ENCODE results near the gene TCERG1L. TPM values are rescaled to one million over a fixed set of nuclear protein-coding genes. Genes with fewer than 3 reads are reported as not detected.
"Not testable (repeated sequence)": the region's sequence is repeated elsewhere in the genome, so short reads cannot be mapped to it uniquely, and the experiment has no call there.

Gene TCERG1L
- total and polyA plus RNA-seq, 4 donors, result 1.9 to 23.5 (median 14.9) TPM

DNA sequence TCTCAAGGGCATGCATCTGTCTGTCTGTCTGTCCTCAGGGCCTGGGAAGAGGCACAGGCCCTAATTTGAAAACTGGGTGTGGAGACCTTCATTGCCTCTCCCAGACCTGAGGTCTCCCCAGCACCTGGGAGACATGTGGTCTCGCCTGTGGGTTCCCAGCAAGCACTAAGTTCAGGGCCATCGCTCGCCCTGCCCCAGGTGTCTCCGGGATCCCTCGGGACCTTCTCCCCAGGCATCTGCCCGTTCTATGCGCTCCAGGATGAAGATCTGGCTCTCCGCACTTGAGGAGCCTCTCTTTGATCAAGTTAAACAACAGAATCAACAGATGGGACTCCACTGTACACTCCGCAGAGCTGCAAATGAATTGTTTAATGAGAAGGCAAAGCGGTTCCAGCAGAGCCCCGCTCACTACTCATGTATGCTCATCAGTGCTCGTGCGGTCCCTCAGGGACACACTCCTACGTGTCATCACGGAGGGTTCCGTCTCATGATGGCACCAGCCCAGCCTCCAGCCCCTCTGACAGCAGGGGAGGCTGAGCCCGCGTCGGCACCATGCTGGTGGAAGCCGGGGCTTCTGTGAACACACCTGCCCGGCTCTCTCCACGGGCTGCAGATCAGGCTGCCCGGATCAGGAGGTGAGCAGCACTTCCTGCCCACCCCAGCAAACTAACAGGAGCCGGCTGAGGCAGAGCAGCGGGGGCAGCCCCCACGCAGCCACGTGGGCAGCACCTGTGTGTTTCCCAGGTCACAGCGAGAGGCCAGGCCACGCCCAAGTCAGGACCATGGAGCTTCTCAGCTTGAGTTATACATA, 132.8 kb downstream of the TCERG1L start:
- Histone ChIP-seq H3K27me3 (ENCODE audit: control insufficient read depth, insufficient read depth, low read length) (peaks cover 6% of the 10 kb centered on the region), H3K9me3 (ENCODE audit: control insufficient read depth, insufficient read depth, low read length) (no peaks in the 10 kb centered on the region), H3K36me3 (ENCODE audit: control insufficient read depth, insufficient read depth, low read length) (no peaks in the 10 kb centered on the region), H3K4me1 (ENCODE audit: control insufficient read depth, insufficient read depth, low read length) (peaks cover 42% of the 10 kb centered on the region), H3K27ac (ENCODE audit: low read depth, low read length) (no peak overlapping the region), H3K4me3 (ENCODE audit: low read depth, low read length) (no peak overlapping the region)
- DNase-seq (ENCODE audit: low read depth in 4 of 6, low spot score in 6 of 6), result peak in 1 of 6 donors; percentile 66
- 78% methylated on average over 26 of the region's 29 CpGs for WGBS (ENCODE audit: insufficient coverage)

DNA sequence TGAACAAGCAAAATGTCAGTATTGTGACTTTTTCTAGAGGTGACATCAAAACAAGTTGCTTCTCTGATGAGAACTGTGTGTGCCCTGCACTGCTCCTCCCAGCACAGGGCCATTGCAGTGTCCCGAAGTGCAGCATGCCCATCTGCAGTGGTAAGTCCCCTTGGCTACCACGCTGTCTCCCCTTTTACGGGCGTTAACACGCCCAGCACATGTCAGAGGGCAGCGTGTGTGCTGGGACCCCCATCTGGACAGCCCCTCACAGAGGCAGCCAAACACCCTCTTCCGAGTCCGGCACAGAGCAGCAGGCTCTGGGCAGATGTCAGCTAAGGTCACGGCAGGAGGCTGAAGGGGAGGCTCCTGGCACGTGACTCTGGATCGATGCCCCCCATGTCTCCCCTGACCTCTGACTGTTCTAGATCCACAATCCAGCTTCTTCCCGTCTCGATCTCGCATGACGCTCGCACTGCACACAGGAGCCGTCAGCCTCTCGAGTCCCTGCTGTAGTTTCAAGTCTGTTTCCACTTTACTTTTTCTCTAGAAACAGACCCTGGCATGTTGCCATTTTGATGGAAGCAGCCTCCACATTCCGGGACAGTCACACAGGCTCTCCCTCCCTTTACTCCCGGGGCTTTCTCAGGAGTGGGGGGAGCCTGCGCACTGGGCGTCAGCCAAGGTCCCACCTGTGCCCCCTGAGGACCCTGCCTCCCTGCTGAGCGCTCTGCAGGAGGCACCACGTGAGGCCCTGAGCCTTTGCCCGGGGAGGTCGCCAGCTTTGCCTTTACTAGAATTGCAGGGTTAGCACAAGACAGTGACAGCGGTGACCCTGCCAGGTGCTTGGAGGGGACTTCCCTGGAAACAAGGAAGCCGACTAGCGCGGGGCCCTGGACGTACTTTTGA, 133.8 kb downstream of the TCERG1L start:
- peaks cover 4% of the 10 kb centered on the region for H3K27me3 ChIP-seq (ENCODE audit: control insufficient read depth, insufficient read depth, low read length)
- H3K4me1 ChIP-seq (ENCODE audit: control insufficient read depth, insufficient read depth, low read length), result peaks cover 43% of the 10 kb centered on the region
- H3K9me3 ChIP-seq (ENCODE audit: control insufficient read depth, insufficient read depth, low read length), result no peaks in the 10 kb centered on the region
- H3K4me3 ChIP-seq (ENCODE audit: low read depth, low read length), result no peak overlapping the region
- WGBS (ENCODE audit: insufficient coverage), result 59% methylated on average over 31 of the region's 31 CpGs
- DNase-seq (ENCODE audit: low read depth in 4 of 6, low spot score in 6 of 6), result peak in 1 of 6 donors; percentile 52
- H3K36me3 ChIP-seq (ENCODE audit: control insufficient read depth, insufficient read depth, low read length), result no peaks in the 10 kb centered on the region
- H3K27ac ChIP-seq (ENCODE audit: low read depth, low read length), result no peak overlapping the region

DNA sequence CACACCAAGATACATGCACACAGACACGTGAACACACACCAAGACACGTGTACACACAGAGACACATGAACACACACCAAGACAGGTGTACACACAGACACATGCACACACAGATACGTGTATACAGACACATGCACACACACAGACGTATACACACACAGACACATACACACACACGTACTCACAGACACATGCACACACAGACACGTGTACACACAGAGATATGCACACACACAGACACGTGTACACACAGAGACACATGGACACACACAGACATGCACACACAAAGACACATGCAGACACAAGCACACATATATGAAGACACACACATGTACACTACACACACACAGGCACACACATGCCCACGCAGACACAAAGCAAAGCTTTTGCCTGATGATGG, 134.6 kb downstream of the TCERG1L start:
- 92% methylated on average over 8 of the region's 8 CpGs for WGBS (ENCODE audit: insufficient coverage)

DNA sequence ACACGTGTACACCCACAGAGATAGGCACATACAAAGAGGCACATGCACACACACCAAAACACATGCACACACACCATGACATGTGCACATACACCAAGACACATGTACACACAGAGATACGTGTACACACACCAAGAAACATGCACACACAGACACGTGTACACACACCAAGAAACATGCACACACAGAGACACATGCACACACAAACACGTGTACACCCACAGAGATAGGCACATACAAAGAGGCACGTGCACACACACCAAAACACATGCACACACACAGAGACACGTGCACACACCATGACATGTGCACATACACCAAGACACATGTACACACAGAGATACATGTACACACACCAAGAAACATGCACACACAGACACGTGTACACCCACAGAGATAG, 135.2 kb downstream of the TCERG1L start:
- not testable (repeated sequence) for H3K4me3 ChIP-seq (ENCODE audit: low read depth, low read length); H3K9me3 ChIP-seq (ENCODE audit: control insufficient read depth, insufficient read depth, low read length); H3K27ac ChIP-seq (ENCODE audit: low read depth, low read length); H3K27me3 ChIP-seq (ENCODE audit: control insufficient read depth, insufficient read depth, low read length); H3K36me3 ChIP-seq (ENCODE audit: control insufficient read depth, insufficient read depth, low read length); DNase-seq (ENCODE audit: low read depth in 4 of 6, low spot score in 6 of 6)
- H3K4me1 ChIP-seq (ENCODE audit: control insufficient read depth, insufficient read depth, low read length), result peaks cover 40% of the 10 kb centered on the region
- 71% methylated on average over 6 of the region's 7 CpGs for WGBS (ENCODE audit: insufficient coverage)

More for the DNA sequence above, 134.6 kb downstream of the TCERG1L start:
- peaks cover 43% of the 10 kb centered on the region for H3K4me1 ChIP-seq (ENCODE audit: control insufficient read depth, insufficient read depth, low read length)
- H3K27me3 ChIP-seq (ENCODE audit: control insufficient read depth, insufficient read depth, low read length), result peaks cover 4% of the 10 kb centered on the region
- no peaks in the 10 kb centered on the region for H3K36me3 ChIP-seq (ENCODE audit: control insufficient read depth, insufficient read depth, low read length)
- H3K9me3 ChIP-seq (ENCODE audit: control insufficient read depth, insufficient read depth, low read length), result no peaks in the 10 kb centered on the region
- DNase-seq (ENCODE audit: low read depth in 4 of 6, low spot score in 6 of 6), result no peak
- no peak overlapping the region for H3K27ac ChIP-seq (ENCODE audit: low read depth, low read length)
- H3K4me3 ChIP-seq (ENCODE audit: low read depth, low read length), result no peak overlapping the region

DNA sequence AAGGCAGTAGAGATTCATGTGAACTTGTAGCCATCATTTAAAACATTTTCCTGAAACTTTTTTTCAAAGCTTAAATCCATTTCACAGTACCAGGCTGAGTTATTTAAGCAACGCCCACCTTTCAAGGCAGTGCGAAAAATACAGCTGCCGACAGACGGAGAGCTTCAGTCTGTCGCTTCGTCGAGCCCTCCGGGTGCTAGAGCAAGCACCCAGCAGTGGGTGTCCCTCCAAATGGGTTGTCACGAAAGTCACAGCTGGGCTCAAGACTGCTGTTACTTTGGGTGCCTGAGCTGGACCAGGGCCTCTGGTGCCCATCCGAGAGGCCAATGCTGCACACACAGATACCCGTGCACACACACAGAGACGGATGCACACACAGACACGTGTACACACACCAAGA, 135.6 kb downstream of the TCERG1L start:
- Histone ChIP-seq H3K9me3 (ENCODE audit: control insufficient read depth, insufficient read depth, low read length) (no peaks in the 10 kb centered on the region), H3K36me3 (ENCODE audit: control insufficient read depth, insufficient read depth, low read length) (no peaks in the 10 kb centered on the region), H3K27ac (ENCODE audit: low read depth, low read length) (no peak overlapping the region), H3K4me3 (ENCODE audit: low read depth, low read length) (no peak overlapping the region), H3K4me1 (ENCODE audit: control insufficient read depth, insufficient read depth, low read length) (peaks cover 36% of the 10 kb centered on the region), H3K27me3 (ENCODE audit: control insufficient read depth, insufficient read depth, low read length) (peaks cover 4% of the 10 kb centered on the region)
- 91% methylated on average over 13 of the region's 13 CpGs for WGBS (ENCODE audit: insufficient coverage)
- DNase-seq (ENCODE audit: low read depth in 4 of 6, low spot score in 6 of 6), result no peak

DNA sequence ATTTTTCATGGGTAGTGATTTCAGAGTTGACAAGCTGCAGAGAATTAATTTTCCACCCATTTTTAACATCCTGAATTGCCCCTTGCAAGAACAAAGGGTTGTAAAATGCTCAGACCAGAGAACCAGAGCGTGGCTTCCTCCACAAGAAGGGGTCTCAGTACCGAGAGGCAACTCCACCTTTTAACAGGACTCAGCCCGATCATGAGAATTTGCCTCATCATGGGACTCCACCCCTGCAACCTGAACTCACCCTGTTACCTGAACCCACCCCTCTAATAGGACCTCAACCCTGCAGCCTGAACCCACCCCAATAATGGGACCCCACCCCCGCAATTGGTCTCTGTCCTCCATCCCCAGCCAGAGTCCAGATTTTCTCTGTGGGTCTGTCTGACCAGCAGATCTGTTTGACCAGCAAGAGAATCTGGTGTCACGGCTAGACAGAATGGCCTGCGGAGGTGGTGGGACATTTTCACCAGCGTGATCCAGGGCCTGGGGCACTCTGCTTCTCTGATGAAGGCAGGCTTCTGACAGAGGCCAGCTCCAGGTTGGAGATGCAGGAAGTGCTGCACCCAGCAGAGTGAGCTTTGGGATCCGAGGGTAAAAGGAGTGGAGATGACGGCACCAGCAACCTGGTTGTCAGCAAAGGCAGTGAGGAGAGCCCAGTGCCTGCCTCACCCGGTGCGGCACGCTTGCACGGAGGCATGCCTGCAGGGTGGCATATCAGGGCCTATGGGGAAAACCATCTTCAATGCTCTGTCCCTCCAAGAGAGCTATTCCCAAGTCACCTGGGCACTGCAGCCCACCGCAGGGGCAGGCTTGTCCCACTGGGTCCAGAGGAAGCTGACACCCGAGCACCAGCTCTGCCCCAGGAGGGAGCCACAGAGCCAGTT, 136.6 kb downstream of the TCERG1L start:
- Histone ChIP-seq H3K4me3 (ENCODE audit: low read depth, low read length) (no peak overlapping the region), H3K9me3 (ENCODE audit: control insufficient read depth, insufficient read depth, low read length) (no peaks in the 10 kb centered on the region), H3K27me3 (ENCODE audit: control insufficient read depth, insufficient read depth, low read length) (peaks cover 4% of the 10 kb centered on the region), H3K4me1 (ENCODE audit: control insufficient read depth, insufficient read depth, low read length) (peaks cover 31% of the 10 kb centered on the region), H3K36me3 (ENCODE audit: control insufficient read depth, insufficient read depth, low read length) (no peaks in the 10 kb centered on the region), H3K27ac (ENCODE audit: low read depth, low read length) (no peak overlapping the region)
- WGBS (ENCODE audit: insufficient coverage), result 86% methylated on average over 13 of the region's 15 CpGs
- peak in 1 of 6 donors; percentile 30 for DNase-seq (ENCODE audit: low read depth in 4 of 6, low spot score in 6 of 6)

DNA sequence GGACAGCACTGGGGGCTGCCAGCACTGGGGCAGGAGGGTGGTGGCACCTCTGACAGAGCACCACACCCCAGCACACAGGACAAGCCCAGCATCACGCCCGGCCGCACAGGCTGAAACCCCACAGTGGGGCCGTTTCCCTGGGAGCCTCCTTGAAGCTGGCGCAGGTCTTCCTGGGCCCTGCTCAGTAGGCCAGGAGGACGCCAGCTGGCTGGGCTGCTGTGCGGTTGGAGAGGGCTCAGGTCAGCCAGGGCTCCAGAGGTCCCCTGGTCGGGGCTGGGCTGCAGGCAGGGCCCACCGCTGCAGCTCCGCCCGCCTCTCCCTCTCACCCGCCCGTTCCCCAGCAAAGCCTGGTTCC, 137.3 kb downstream of the TCERG1L start:
- Histone ChIP-seq H3K27me3 (ENCODE audit: control insufficient read depth, insufficient read depth, low read length) (peaks cover 4% of the 10 kb centered on the region), H3K4me3 (ENCODE audit: low read depth, low read length) (no peak overlapping the region), H3K4me1 (ENCODE audit: control insufficient read depth, insufficient read depth, low read length) (peaks cover 24% of the 10 kb centered on the region), H3K9me3 (ENCODE audit: control insufficient read depth, insufficient read depth, low read length) (no peaks in the 10 kb centered on the region), H3K27ac (ENCODE audit: low read depth, low read length) (no peak overlapping the region), H3K36me3 (ENCODE audit: control insufficient read depth, insufficient read depth, low read length) (no peaks in the 10 kb centered on the region)
- WGBS (ENCODE audit: insufficient coverage), result 70% methylated on average over 8 of the region's 13 CpGs
- no peak for DNase-seq (ENCODE audit: low read depth in 4 of 6, low spot score in 6 of 6)

DNA sequence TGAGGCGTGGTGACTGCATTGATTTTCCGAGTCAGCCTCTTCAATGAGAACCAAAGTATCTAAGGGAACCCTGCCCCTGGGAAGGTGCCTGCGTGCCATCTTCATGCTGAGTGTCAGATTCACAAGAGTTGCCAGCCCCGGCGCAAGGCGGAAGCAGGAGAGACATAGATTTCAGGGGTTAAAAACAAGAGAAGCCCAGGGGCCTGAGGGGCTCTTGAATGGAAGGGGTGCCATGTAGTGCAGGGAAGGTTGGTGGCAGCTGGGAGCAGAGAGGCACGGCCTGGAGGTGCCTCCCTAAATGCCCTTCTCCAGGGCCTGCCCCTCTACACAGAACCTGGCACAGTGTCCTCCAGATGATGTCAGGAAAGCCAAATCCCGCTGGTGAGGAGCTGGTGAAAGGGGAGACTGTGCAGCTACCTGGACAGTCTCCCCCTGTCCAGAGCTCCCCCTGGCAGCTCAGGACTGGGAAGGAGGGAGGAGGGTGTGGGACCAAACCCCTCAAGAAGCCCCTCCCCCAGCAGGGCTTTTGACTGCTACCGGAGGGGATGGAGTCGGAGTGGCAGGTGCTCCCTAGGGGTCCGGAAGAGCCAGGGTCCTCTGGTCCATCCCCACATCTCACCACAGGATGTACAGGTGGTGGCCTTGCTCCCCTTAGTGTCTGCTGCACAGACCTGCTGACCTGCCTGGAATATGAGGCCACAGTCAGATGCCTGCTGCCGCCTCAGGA, 137.9 kb downstream of the TCERG1L start:
- no peak overlapping the region for H3K27ac ChIP-seq (ENCODE audit: low read depth, low read length)
- peaks cover 19% of the 10 kb centered on the region for H3K4me1 ChIP-seq (ENCODE audit: control insufficient read depth, insufficient read depth, low read length)
- 82% methylated on average over 9 of the region's 12 CpGs for WGBS (ENCODE audit: insufficient coverage)
- H3K4me3 ChIP-seq (ENCODE audit: low read depth, low read length), result no peak overlapping the region
- no peak for DNase-seq (ENCODE audit: low read depth in 4 of 6, low spot score in 6 of 6)
- no peaks in the 10 kb centered on the region for H3K36me3 ChIP-seq (ENCODE audit: control insufficient read depth, insufficient read depth, low read length)
- peaks cover 4% of the 10 kb centered on the region for H3K27me3 ChIP-seq (ENCODE audit: control insufficient read depth, insufficient read depth, low read length)
- no peaks in the 10 kb centered on the region for H3K9me3 ChIP-seq (ENCODE audit: control insufficient read depth, insufficient read depth, low read length)

DNA sequence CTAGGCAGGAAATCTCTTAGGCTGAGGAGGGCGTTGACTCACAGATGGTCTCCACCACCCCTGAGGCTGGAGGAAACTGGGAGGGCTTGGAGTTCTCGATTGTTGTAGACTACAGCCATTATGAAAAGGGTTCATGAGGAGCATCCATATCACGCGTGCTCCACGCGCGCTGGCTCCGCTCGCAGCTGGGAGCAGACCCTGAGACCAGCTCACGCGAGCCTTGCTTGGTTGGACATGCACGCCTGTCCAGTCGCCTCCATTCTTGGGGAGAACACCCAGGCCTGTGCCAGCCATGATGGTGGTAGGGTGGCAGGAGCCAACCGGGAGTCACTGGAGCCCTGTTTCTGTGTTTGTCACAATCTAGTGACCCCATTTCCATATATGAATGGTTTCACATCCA, 139.1 kb downstream of the TCERG1L start:
- peaks cover 9% of the 10 kb centered on the region for H3K4me1 ChIP-seq (ENCODE audit: control insufficient read depth, insufficient read depth, low read length)

More for the DNA sequence above, 139.1 kb downstream of the TCERG1L start:
- no peak overlapping the region for H3K4me3 ChIP-seq (ENCODE audit: low read depth, low read length)
- H3K36me3 ChIP-seq (ENCODE audit: control insufficient read depth, insufficient read depth, low read length), result no peaks in the 10 kb centered on the region
- 86% methylated on average over 12 of the region's 14 CpGs for WGBS (ENCODE audit: insufficient coverage)
- peaks cover 4% of the 10 kb centered on the region for H3K27me3 ChIP-seq (ENCODE audit: control insufficient read depth, insufficient read depth, low read length)
- no peak overlapping the region for H3K27ac ChIP-seq (ENCODE audit: low read depth, low read length)
- DNase-seq (ENCODE audit: low read depth in 4 of 6, low spot score in 6 of 6), result no peak
- H3K9me3 ChIP-seq (ENCODE audit: control insufficient read depth, insufficient read depth, low read length), result no peaks in the 10 kb centered on the region

Data from spinal cord (tissue), 10 donors.